NK-92 (cell line): Measurements from ENCODE around the gene NKX1-1.
"Not testable (repeated sequence)": the region's sequence is repeated elsewhere in the genome, so short reads cannot be mapped to it uniquely, and the experiment has no call there.

Experiments
- DNase-seq: peaks from one replicate; lab custom pipeline; 2025; ENCODE audit not compliant: unreplicated experiment; lab: John Stamatoyannopoulos, UW

Gene NKX1-1

GRCh38 chr4:1375051-1375721, 31.1 kb downstream of the NKX1-1 start:
- no peak for DNase-seq

- DNase-seq, result no peak
Measured at GRCh38 chr4:1374706-1375045, 31.6 kb downstream of the NKX1-1 start.

- DNase-seq, result no peak
Measured at GRCh38 chr4:1373892-1374705, 32.1 kb downstream of the NKX1-1 start.

DNA sequence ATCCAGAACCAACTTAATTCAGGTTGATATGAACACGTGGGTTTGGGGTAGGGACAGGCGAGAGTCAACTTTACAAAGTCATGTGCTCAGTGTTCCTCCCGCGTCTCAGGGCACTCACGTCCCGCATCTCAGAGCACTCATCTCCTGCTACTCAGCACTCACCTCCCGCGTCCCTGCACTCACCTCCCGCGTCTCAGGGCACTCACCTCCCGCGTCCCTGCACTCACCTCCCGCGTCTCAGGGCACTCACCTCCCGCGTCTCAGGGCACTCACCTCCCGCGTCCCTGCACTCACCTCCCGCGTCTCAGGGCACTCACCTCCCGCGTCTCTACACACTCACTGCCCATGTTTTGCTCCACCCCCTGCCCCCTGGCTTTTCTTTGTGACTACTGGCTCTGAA, 33.7 kb downstream of the NKX1-1 start:
- not testable (repeated sequence) for DNase-seq

- no peak for DNase-seq
Measured at GRCh38 chr4:1371176-1372165, 34.8 kb downstream of the NKX1-1 start.

DNA sequence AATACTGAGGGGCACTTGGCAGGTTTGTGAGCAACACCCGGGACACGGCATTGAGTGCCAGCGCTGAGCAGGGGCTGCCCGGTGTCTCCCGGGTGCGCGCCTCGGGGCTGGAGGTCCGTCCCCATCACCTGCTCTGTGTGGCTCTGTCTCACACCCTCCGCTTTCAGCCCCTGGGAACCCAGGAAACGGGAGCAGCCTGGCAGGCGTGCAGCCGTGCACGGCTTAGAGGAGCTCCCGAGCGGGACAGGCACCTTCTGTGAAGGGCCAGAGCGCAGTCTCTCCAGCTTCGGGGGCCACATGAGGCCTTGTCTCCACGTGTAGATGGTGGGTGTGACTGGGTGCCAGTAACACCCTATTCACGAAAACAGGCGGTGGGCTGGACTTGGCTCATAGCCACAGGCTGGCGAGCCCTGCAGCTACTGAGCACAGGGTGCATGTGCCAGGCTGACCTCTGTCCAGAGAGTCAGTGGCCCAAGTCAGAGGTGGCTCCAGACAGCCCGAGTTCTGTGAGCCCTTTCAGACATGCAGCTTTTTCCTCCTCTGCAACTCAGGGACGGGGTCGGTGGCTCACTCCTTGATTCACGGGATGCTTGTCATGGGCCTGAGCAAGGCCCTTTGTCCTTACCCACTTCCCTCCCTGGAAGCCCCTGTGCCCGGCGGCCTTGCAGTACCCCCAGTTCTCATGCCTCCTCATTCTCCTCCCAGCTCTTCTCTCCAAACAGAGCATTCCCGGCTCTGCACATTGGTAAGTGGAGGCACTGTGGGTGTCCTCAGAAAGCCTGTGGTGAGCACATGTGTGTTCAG, 35.7 kb downstream of the NKX1-1 start:
- no peak for DNase-seq

- DNase-seq, result no peak
Measured at GRCh38 chr4:1369479-1370079, 36.7 kb downstream of the NKX1-1 start.

DNA sequence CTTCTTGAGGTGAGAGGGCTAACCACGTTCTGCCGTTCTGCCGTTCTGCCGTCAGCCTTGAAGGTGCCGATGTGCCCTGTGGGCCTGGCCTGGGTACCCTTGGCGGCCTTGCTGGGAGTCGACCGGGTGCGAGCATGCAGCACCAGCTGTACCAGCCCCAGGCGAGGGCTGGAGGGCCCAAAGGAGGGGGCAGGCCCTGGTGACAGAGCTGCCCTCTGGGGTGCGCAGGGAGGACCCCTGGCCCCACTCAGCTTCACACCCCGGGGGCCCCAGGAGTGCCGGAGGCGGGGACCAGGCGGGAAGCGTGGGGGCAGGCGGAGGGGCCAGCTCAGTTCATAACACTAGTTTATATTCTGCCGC, 37.2 kb downstream of the NKX1-1 start:
- DNase-seq, result no peak

GRCh38 chr4:1368421-1369090, 37.7 kb downstream of the NKX1-1 start:
- DNase-seq, result no peak

DNA sequence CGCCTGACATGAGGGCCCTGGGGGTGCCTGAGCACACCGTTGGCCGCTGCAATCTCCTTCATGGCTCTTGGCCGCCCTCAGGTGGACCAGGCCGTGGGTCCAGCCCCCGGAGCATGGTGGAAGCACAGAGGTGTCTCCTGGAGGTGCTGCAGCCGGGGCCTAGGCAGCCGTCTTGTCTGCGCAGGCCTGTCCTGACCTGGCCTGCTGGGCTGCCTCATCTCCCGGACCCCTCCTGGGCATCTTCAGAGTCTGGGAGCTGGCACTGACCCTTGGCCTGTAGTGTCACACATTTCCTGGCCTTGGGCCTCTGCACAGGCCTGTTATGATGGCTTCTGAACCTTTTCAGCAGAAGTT, 38.3 kb downstream of the NKX1-1 start:
- DNase-seq, result no peak

GRCh38 chr4:1367230-1367935, 38.9 kb downstream of the NKX1-1 start:
- no peak for DNase-seq

- DNase-seq, result no peak
Measured at GRCh38 chr4:1366371-1367229, 39.6 kb downstream of the NKX1-1 start.

- no peak for DNase-seq
Measured at GRCh38 chr4:1365271-1366178, 40.7 kb downstream of the NKX1-1 start.

DNA sequence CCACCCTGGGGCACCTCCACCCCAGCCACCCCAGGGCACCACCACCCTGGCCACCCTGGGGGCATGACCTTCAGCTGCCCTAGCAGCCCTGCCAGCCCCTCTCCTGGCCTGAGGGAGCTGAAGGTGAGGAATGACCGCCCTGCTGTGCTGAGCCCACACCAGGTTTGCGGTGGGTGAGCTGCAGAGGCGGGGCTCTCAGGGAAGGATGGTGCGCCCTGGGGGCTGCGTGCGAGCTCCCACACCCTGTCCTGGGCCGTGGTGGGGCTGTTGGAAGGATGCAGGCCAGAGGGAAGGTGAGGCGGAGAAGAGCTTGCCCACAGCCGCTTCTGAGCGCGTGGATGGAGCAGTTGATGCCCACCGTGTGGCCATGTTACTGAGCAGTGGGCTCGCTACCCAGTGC, 41.5 kb downstream of the NKX1-1 start:
- DNase-seq, result no peak

DNA sequence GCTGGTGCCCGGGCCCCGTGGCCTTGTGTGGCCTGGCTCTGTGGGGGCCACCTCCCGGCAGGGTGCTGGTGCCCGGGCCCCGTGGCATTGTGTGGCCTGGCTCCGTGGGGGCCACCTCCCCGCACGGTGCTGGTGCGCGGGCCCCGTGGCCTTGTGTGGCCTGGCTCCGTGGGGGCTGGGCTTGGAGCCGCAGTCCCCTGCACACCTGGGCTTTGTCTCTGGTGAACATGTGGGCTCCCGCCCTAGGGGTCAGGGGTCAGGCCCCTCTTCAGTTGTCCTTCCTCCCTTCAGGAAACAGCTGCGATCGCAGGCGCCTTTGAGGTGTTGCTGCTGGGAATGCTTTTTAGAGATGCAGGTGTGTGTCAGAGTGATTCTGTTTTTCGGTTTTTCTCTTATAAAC, 42.0 kb downstream of the NKX1-1 start:
- no peak for DNase-seq

DNA sequence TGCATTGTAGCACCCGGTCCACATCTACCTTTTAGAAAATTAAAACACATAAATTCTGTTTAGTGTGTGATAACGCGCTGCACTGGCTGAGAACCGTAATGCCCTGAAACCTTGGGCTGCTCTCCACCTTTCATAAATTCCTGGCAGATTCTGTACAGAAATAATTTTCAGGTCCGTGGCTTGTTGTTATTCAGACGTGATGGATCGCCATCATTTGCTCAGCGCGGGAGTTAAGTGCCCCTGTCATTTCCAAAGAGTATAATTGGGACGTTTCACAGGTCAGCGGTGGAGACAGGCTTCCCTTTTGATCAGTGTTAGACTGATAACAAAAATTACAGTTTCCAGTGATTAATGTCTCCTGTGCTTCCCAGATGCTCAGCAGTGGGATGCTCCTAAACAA, 42.7 kb downstream of the NKX1-1 start:
- no peak for DNase-seq

- DNase-seq, result no peak
Measured at GRCh38 chr4:1362521-1362920, 43.7 kb downstream of the NKX1-1 start.
